ENCODE measurements around the gene CAPN15. TPM values are rescaled to one million over a fixed set of nuclear protein-coding genes. Genes with fewer than 3 reads are reported as not detected.
"Not testable (repeated sequence)": the region's sequence is repeated elsewhere in the genome, so short reads cannot be mapped to it uniquely, and the experiment has no call there.

CAPN15 gene
- total and polyA plus RNA-seq, 5 experiments from 2014 or later = 5.5 to 63.2 (median 7.9) TPM

GRCh38 chr16:592518-593306 is 65.2 kb downstream of the CAPN15 start:
- Mint-ChIP-seq H3K27ac (peak overlapping the region in 2 of 10 donors; percentile 20 to 78), H3K4me1 (peaks cover 21 to 59% (median 47%) of the 10 kb centered on the region in 4 donors), H3K4me3 (no peak overlapping the region), H3K9me3 (no peaks in the 10 kb centered on the region), H3K27me3 (no peaks in the 10 kb centered on the region), H3K36me3 (peaks cover 0 to 9% (median 0%) of the 10 kb centered on the region in 3 donors)
- ATAC-seq = no peak
- no peak for DNase-seq
- POLR2A ChIA-PET = interaction anchor here (0.6 to 2.6 kb wide), 2 partner anchors 44 to 104 kb away, joined by 4 to 7 read pairs; partner anchors contain the start of gene METTL26

- Mint-ChIP-seq H3K27ac (peak overlapping the region in 3 of 10 donors; percentile 21 to 63 (median 55)), H3K4me1 (peaks cover 21 to 57% (median 41%) of the 10 kb centered on the region in 4 donors), H3K36me3 (peaks cover 0 to 9% (median 0%) of the 10 kb centered on the region in 3 donors), H3K4me3 (peak overlapping the region in 6 of 10 donors; percentile 18 to 68 (median 30)), H3K27me3 (no peaks in the 10 kb centered on the region), H3K9me3 (no peaks in the 10 kb centered on the region)
- POLR2A ChIA-PET = interaction anchor here (2.6 kb wide), 1 partner anchor 43 kb away, joined by 7 read pairs; the partner anchor contains the start of gene METTL26
- no peak for DNase-seq
- no peak for ATAC-seq
Observed at GRCh38 chr16:593406-593805, 65.9 kb downstream of the CAPN15 start.

GRCh38 chr16:593807-594206 is 66.3 kb downstream of the CAPN15 start:
- H3K4me3 Mint-ChIP-seq = peak overlapping the region in 6 of 10 donors; percentile 18 to 68 (median 30)
- H3K9me3 Mint-ChIP-seq = no peaks in the 10 kb centered on the region
- H3K27ac Mint-ChIP-seq = peak overlapping the region in 2 of 10 donors; percentile 55 to 63
- H3K27me3 Mint-ChIP-seq = no peaks in the 10 kb centered on the region
- H3K4me1 Mint-ChIP-seq = peaks cover 17 to 53% (median 38%) of the 10 kb centered on the region in 4 donors
- POLR2A ChIA-PET = interaction anchor here (2.6 kb wide), 1 partner anchor 43 kb away, joined by 7 read pairs; the partner anchor contains the start of gene METTL26
- peak in 1 of 10 donors; percentile 50 for DNase-seq
- H3K36me3 Mint-ChIP-seq = peaks cover 0 to 9% (median 0%) of the 10 kb centered on the region in 3 donors
- ATAC-seq = no peak

GRCh38 chr16:595094-595528 is 67.6 kb downstream of the CAPN15 start:
- Mint-ChIP-seq H3K36me3 (peaks cover 0 to 9% (median 0%) of the 10 kb centered on the region in 3 donors), H3K4me1 (peaks cover 17 to 53% (median 38%) of the 10 kb centered on the region in 4 donors), H3K27ac (no peak overlapping the region), H3K27me3 (no peaks in the 10 kb centered on the region), H3K4me3 (no peak overlapping the region), H3K9me3 (no peaks in the 10 kb centered on the region)
- DNase-seq (no peak), ATAC-seq (no peak)
- POLR2A ChIA-PET = interaction anchor here (1.0 kb wide), 1 partner anchor 11 kb away, joined by 6 read pairs; no protein-coding TSS in a partner anchor

GRCh38 chr16:595942-596735 is 68.6 kb downstream of the CAPN15 start:
- Mint-ChIP-seq H3K4me3 (no peak overlapping the region), H3K9me3 (no peaks in the 10 kb centered on the region), H3K4me1 (peaks cover 12 to 45% (median 34%) of the 10 kb centered on the region in 4 donors), H3K27me3 (no peaks in the 10 kb centered on the region), H3K36me3 (peaks cover 0 to 12% (median 0%) of the 10 kb centered on the region in 3 donors), H3K27ac (peak overlapping the region in 2 of 10 donors; percentile 34 to 75)
- ATAC-seq (no peak), DNase-seq (no peak)
- POLR2A ChIA-PET = interaction anchor here (0.7 to 1.0 kb wide), 2 partner anchors 8 to 12 kb away, joined by 5 to 6 read pairs; no protein-coding TSS in a partner anchor

- ATAC-seq (no peak), DNase-seq (no peak)
- Mint-ChIP-seq H3K4me3 (no peak overlapping the region), H3K27ac (peak overlapping the region in 4 of 10 donors; percentile 21 to 79 (median 63)), H3K4me1 (peaks cover 10 to 39% (median 31%) of the 10 kb centered on the region in 4 donors), H3K27me3 (no peaks in the 10 kb centered on the region), H3K36me3 (peaks cover 0 to 13% (median 0%) of the 10 kb centered on the region in 3 donors), H3K9me3 (no peaks in the 10 kb centered on the region)
- POLR2A ChIA-PET = interaction anchor here (0.7 kb wide), 1 partner anchor 9 kb away, joined by 5 read pairs; no protein-coding TSS in a partner anchor
Observed at GRCh38 chr16:596736-597060, 69.2 kb downstream of the CAPN15 start.

- DNase-seq, H3K9me3 Mint-ChIP-seq, POLR2A ChIA-PET, H3K27ac Mint-ChIP-seq, H3K4me3 Mint-ChIP-seq, H3K27me3 Mint-ChIP-seq, ATAC-seq: not testable (repeated sequence)
- Mint-ChIP-seq H3K36me3 (peaks cover 0 to 13% (median 0%) of the 10 kb centered on the region in 3 donors), H3K4me1 (peaks cover 8 to 34% (median 24%) of the 10 kb centered on the region in 4 donors)
Observed at GRCh38 chr16:597655-598054, 70.1 kb downstream of the CAPN15 start.

- POLR2A ChIA-PET = interaction anchor here (0.7 to 1.4 kb wide), 2 partner anchors 15 to 445 kb away, joined by 3 read pairs; no protein-coding TSS in a partner anchor
- H3K9me3 Mint-ChIP-seq = no peaks in the 10 kb centered on the region
- H3K4me3 Mint-ChIP-seq = no peak overlapping the region
- ATAC-seq = no peak
- no peak for DNase-seq
- H3K4me1 Mint-ChIP-seq = peaks cover 8 to 35% (median 26%) of the 10 kb centered on the region in 4 donors
- H3K27me3 Mint-ChIP-seq = no peaks in the 10 kb centered on the region
- no peak overlapping the region for H3K27ac Mint-ChIP-seq
- H3K36me3 Mint-ChIP-seq = peaks cover 0 to 15% (median 0%) of the 10 kb centered on the region in 3 donors
Observed at GRCh38 chr16:598823-599739, 71.6 kb downstream of the CAPN15 start.

GRCh38 chr16:600781-601180 is 73.3 kb downstream of the CAPN15 start:
- H3K27me3 Mint-ChIP-seq = no peaks in the 10 kb centered on the region

GRCh38 chr16:603933-604332 is 76.4 kb downstream of the CAPN15 start:
- Mint-ChIP-seq H3K36me3 (peaks cover 0 to 6% (median 0%) of the 10 kb centered on the region in 3 donors), H3K4me1 (peaks cover 8 to 18% (median 17%) of the 10 kb centered on the region in 4 donors), H3K9me3 (peaks cover 0 to 2% (median 0%) of the 10 kb centered on the region in 9 donors), H3K27me3 (no peaks in the 10 kb centered on the region), H3K27ac (peak overlapping the region in 3 of 10 donors; percentile 4 to 73 (median 50)), H3K4me3 (no peak overlapping the region)
- POLR2A ChIA-PET = no interaction called here
- ATAC-seq (no peak), DNase-seq (no peak)

More at GRCh38 chr16:600781-601180, 73.3 kb downstream of the CAPN15 start:
- H3K36me3 Mint-ChIP-seq = peaks cover 0 to 13% (median 0%) of the 10 kb centered on the region in 3 donors
- ATAC-seq (no peak), DNase-seq (no peak)
- H3K4me3 Mint-ChIP-seq = no peak overlapping the region
- H3K27ac Mint-ChIP-seq = peak overlapping the region in 1 of 10 donors; percentile 71
- H3K9me3 Mint-ChIP-seq = peaks cover 0 to 2% (median 0%) of the 10 kb centered on the region in 9 donors
- peaks cover 7 to 29% (median 23%) of the 10 kb centered on the region in 4 donors for H3K4me1 Mint-ChIP-seq
- POLR2A ChIA-PET = interaction anchor here (0.8 kb wide), 1 partner anchor 12 kb away, joined by 3 read pairs; no protein-coding TSS in a partner anchor
